ENCODE results near the gene SNX18. TPM values are rescaled to one million over a fixed set of nuclear protein-coding genes. Genes with fewer than 3 reads are reported as not detected.

SNX18 gene
- polyA plus RNA-seq, 1 donor (not counting 4 experiments of a cell fraction or from before 2014, with no cell fraction given): 7.4 TPM

GRCh38 chr5:54516051-54516655 is 1.4 kb upstream of the SNX18 start:
- peaks cover 21% of the 10 kb centered on the region for H3K79me2 ChIP-seq (ENCODE audit: control insufficient read depth, insufficient read depth, low read length)
- DNase-seq (ENCODE audit: low read depth, low spot score) (no peak), FAIRE-seq (no peak)
- H3K27ac ChIP-seq (ENCODE audit: control insufficient read depth, insufficient read depth, low read length): no peak overlapping the region
- dilution Hi-C loops (cut with MboI; ENCODE audit: extremely low pct_ligation_motif_present, low sequenced_read_pairs): no loop called here
- no peaks in the 10 kb centered on the region for H3K9me3 ChIP-seq (ENCODE audit: control insufficient read depth, low read depth, low read length)
- H3K9ac ChIP-seq (ENCODE audit: control insufficient read depth, extremely low read depth, insufficient read depth, low read length): no peak overlapping the region
- no peak overlapping the region for H3K4me2 ChIP-seq (ENCODE audit: control insufficient read depth, extremely low read depth, insufficient read depth, low read depth, low read length)
- H4K20me1 ChIP-seq (ENCODE audit: control insufficient read depth, extremely low read depth, insufficient read depth, low read length): no peaks in the 10 kb centered on the region
- TF ChIP-seq EZH2 (IDR thresholded peaks at IDR 0.05; ENCODE audit: low read length) (no peak), CTCF (optimal IDR thresholded peaks at IDR 0.05 in 1 of 3, IDR thresholded peaks at IDR 0.05 in 1 of 3, conservative IDR thresholded peaks at IDR 0.05 in 1 of 3; ENCODE audit: extremely low read depth in 1 of 3, insufficient read depth in 2 of 3, low read length in 3 of 3) (no peak)
- H2AFZ ChIP-seq (ENCODE audit: control insufficient read depth, low read length): no peak overlapping the region
- H3K36me3 ChIP-seq (ENCODE audit: control insufficient read depth in 2 of 2, extremely low read depth in 1 of 2, insufficient read depth in 2 of 2, low read length in 2 of 2): peaks cover 0 to 1% of the 10 kb centered on the region in 2 experiments
- no peak overlapping the region for H3K4me3 ChIP-seq (ENCODE audit: control insufficient read depth in 2 of 3, extremely low read depth in 1 of 3, insufficient read depth in 2 of 3, low read depth in 1 of 3, low read length in 3 of 3)
- peaks cover 24% of the 10 kb centered on the region for H3K4me1 ChIP-seq (ENCODE audit: control insufficient read depth, extremely low read depth, insufficient read depth, low read length)
- no peaks in the 10 kb centered on the region for H3K9me1 ChIP-seq (ENCODE audit: control insufficient read depth, extremely low read depth, insufficient read depth, low read length)
- no peaks in the 10 kb centered on the region for H3K27me3 ChIP-seq (ENCODE audit: control insufficient read depth, extremely low read depth, insufficient read depth, low read length)

- DNase-seq (ENCODE audit: low read depth, low spot score): no peak
- H3K79me2 ChIP-seq (ENCODE audit: control insufficient read depth, insufficient read depth, low read length): peaks cover 29% of the 10 kb centered on the region
- peak overlapping the region; percentile 100 for H3K4me2 ChIP-seq (ENCODE audit: control insufficient read depth, extremely low read depth, insufficient read depth, low read depth, low read length)
These were observed 416 bp upstream of the SNX18 start for GRCh38 chr5:54517174-54517511.

More at GRCh38 chr5:54517174-54517511, 416 bp upstream of the SNX18 start:
- H3K4me3 ChIP-seq (ENCODE audit: control insufficient read depth in 2 of 3, extremely low read depth in 1 of 3, insufficient read depth in 2 of 3, low read depth in 1 of 3, low read length in 3 of 3): peak overlapping the region in 2 of 3 experiments; percentile 69 to 79
- no peaks in the 10 kb centered on the region for H3K9me1 ChIP-seq (ENCODE audit: control insufficient read depth, extremely low read depth, insufficient read depth, low read length)
- dilution Hi-C loops (cut with MboI; ENCODE audit: extremely low pct_ligation_motif_present, low sequenced_read_pairs): no loop called here
- H3K27ac ChIP-seq (ENCODE audit: control insufficient read depth, insufficient read depth, low read length): no peak overlapping the region
- H3K4me1 ChIP-seq (ENCODE audit: control insufficient read depth, extremely low read depth, insufficient read depth, low read length): peaks cover 26% of the 10 kb centered on the region
- H4K20me1 ChIP-seq (ENCODE audit: control insufficient read depth, extremely low read depth, insufficient read depth, low read length): no peaks in the 10 kb centered on the region
- H3K9me3 ChIP-seq (ENCODE audit: control insufficient read depth, low read depth, low read length): no peaks in the 10 kb centered on the region
- peaks cover 0 to 1% of the 10 kb centered on the region in 2 experiments for H3K36me3 ChIP-seq (ENCODE audit: control insufficient read depth in 2 of 2, extremely low read depth in 1 of 2, insufficient read depth in 2 of 2, low read length in 2 of 2)
- peak overlapping the region; percentile 92 for H2AFZ ChIP-seq (ENCODE audit: control insufficient read depth, low read length)
- FAIRE-seq: no peak
- TF ChIP-seq CTCF (optimal IDR thresholded peaks at IDR 0.05 in 1 of 3, IDR thresholded peaks at IDR 0.05 in 1 of 3, conservative IDR thresholded peaks at IDR 0.05 in 1 of 3; ENCODE audit: extremely low read depth in 1 of 3, insufficient read depth in 2 of 3, low read length in 3 of 3) (no peak), EZH2 (IDR thresholded peaks at IDR 0.05; ENCODE audit: low read length) (no peak)
- peak overlapping the region; percentile 13 for H3K9ac ChIP-seq (ENCODE audit: control insufficient read depth, extremely low read depth, insufficient read depth, low read length)
- no peaks in the 10 kb centered on the region for H3K27me3 ChIP-seq (ENCODE audit: control insufficient read depth, extremely low read depth, insufficient read depth, low read length)

Data from keratinocyte (primary cell).